AG10803 (cell line): Measurements from ENCODE around the gene ARHGAP1.

Experiments used
- DNase-seq: peaks from one replicate; pipeline ENCODE4 v3.0.0; 2010; ENCODE audit warnings: low read depth
- H3K4me3 ChIP-seq: 2 replicates; pipeline ENCODE4 v1.5.1; 2011; ENCODE audit warnings: mild to moderate bottlenecking, low read length, control low read depth
- TF ChIP-seq, protein P1 (sequence below): conservative IDR thresholded peaks from 2 replicates; pipeline ENCODE4 v1.5.1; 2011; ENCODE audit warnings: mild to moderate bottlenecking, low read length, control low read depth, inconsistent platforms

Gene ARHGAP1

DNA sequence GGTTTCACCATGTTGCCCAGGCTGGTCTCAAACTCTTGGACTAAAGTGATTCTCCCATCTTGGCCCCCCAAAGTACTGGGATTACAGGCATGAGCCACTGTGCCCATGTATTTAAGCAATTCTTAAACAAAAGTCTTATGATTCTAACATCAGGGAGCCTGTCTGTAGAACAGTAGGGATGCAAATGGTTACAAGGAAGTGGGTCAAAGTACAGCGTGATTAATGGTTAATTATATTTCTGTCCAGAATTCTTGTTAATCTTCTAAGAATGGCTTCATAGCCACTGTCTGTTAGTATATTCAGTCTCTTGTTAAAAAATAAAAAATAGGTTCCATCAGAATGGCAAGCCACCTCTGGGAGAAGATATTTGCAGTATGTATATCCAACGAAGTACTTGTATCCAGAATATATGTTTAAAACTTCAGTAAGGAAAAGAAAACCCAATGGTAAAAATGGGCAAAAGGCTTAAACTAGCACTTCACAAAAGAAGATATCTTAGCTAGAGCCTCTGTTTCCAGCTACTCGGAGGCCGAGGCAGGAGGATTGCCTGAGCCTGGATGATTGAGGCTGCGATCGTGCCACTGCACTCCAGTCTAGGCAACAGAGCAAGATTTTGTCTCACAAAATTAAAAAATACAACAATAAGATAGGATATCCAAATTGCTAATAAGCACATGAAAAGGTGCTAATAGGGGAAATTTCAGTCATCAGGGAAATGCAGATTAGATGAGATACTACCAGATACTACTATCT lies 60.2 kb downstream of the ARHGAP1 start:
- H3K4me3 ChIP-seq: no peak overlapping the region
- no peak for DNase-seq
- TF ChIP-seq, protein P1, sequence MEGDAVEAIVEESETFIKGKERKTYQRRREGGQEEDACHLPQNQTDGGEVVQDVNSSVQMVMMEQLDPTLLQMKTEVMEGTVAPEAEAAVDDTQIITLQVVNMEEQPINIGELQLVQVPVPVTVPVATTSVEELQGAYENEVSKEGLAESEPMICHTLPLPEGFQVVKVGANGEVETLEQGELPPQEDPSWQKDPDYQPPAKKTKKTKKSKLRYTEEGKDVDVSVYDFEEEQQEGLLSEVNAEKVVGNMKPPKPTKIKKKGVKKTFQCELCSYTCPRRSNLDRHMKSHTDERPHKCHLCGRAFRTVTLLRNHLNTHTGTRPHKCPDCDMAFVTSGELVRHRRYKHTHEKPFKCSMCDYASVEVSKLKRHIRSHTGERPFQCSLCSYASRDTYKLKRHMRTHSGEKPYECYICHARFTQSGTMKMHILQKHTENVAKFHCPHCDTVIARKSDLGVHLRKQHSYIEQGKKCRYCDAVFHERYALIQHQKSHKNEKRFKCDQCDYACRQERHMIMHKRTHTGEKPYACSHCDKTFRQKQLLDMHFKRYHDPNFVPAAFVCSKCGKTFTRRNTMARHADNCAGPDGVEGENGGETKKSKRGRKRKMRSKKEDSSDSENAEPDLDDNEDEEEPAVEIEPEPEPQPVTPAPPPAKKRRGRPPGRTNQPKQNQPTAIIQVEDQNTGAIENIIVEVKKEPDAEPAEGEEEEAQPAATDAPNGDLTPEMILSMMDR: no peak

DNA sequence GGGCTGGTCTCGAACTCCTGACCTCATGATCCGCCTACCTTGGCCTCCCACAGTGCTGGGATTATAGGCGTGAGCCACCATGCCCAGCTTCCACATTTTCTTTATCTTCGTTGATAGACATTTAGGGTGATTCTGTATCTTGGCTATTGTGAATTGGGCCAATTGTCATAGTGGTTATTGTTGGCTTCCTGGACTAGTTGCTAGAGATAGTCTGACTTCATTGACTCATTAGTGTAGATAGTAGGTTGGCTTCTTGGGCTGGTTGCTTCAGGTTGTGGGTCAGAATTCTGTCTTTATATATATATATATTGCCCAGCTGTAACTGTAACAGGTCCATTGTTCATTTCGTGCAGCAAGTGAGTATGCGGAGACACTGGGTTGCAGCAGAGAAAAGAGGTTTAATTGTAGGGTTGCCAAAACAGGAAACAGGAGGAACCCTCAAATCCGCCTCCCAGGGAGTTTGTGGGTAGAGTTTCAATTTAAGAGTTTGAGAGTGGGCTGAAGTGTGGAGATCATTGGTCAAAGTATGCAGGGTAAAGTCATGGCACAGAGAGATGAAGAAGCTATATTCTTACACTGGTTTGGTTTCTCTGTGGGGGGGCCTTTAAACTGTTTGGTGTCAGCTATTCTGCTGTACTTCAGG lies 61.1 kb downstream of the ARHGAP1 start:
- no peak overlapping the region for H3K4me3 ChIP-seq
- TF ChIP-seq, protein P1: no peak
- no peak for DNase-seq

GRCh38 chr11:46637546-46637945 lies 62.9 kb downstream of the ARHGAP1 start:
- DNase-seq: no peak
- TF ChIP-seq, protein P1: no peak
- no peak overlapping the region for H3K4me3 ChIP-seq

DNA sequence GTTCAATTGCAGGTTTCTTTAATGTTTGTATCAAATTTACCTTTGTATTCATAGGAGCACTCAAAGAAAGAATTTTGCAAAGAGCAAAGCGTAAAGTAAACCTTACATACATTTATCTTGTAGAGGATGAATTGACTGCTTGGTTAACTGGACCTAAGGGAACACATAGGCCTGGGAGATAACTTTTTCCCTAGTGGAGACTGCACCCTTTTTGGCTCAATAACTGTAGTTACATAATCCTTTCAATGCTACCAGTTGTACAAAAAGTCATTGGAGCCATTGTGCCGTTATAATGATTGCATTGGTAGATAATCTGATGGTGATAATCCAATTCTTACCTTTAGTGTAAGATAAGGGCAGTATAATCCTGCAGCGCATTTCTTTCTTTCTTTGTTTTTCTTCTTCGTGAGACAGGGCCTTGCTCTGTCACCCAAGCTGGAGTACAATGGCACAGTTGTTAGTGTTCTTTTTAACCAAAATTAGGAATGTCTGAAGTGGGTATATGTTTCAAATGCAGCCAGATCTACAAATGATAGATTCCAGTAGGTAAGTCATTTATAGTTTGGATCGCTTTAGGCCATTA lies 64.8 kb downstream of the ARHGAP1 start:
- DNase-seq: no peak
- TF ChIP-seq, protein P1: no peak
- no peak overlapping the region for H3K4me3 ChIP-seq

GRCh38 chr11:46633291-46634217 lies 66.9 kb downstream of the ARHGAP1 start:
- TF ChIP-seq, protein P1: no peak
- H3K4me3 ChIP-seq: no peak overlapping the region

DNA sequence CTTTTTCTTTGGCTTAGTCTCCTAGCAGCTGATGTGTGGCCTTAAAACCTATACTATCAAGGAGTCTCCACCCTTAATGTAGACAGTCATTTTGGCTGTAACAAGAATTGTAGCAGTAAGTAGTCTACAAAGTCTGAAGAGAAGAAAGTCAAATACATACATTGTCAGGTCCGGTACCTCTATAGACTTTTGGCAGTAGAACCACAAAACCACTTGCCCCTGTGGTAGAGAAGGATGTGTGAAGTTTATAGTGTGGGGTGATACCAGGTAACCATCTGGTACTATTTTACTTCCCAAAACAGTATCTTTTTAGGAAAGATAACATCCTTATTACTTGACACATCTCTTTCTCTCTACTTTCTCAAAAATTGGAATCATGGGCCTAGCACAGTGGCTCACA lies 67.9 kb downstream of the ARHGAP1 start:
- DNase-seq: no peak
- TF ChIP-seq, protein P1: no peak
- H3K4me3 ChIP-seq: no peak overlapping the region

More at GRCh38 chr11:46633291-46634217, 66.9 kb downstream of the ARHGAP1 start:
- no peak for DNase-seq
